ENCODE results near the gene NPAS3.

NPAS3 gene

DNA sequence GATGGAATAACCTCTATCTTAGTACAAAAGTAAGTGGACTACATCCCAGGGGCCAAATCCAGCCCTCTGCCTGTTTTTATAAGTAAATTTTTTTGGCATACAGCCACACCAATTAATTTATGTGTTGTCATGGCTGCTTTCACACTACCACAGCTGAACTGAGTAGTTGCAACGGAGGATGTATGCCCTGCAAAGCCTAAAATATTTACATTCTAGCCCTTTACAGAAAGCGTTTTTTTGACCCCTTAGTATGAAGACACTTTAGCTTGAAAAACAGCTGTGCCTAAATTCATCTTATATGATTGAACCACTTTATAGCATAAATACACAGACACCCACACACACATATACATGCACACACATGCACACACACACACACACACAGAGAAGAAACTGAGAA lies 510.6 kb downstream of the NPAS3 start:
- no peak for DNase-seq (ENCODE audit: low read depth)

DNA sequence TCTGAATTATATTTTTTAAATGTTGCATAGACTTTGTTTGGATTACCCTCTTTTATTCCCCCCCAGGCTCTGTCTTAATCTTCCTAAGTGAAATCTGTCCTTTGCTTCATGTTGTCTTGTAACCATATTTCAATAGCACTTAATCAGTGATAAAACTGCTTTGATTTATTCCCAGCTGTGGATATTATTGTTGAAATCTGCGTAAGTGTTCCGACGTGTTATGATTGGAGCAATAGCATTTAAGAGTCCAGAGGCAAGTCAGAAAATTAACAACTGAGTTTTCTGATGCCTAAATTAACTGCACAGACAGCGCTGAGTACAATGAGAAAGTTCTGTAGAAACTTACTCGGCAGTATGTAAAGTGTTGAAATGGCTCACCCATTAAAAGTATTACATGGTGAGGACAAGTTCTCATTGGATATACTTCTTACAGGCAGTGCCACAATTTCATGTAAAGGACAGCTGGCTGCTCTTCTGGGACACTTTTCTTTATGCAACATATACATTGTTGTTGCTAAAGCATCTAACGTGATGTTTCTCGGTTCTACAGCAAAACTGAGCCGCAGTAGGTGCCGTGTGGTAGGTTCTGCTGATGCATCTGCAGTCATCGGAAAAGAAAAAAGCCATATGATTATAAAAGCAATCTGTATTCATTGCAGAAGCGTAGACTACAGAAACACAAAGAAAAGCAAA lies 511.2 kb downstream of the NPAS3 start:
- DNase-seq (ENCODE audit: low read depth) = no peak

DNA sequence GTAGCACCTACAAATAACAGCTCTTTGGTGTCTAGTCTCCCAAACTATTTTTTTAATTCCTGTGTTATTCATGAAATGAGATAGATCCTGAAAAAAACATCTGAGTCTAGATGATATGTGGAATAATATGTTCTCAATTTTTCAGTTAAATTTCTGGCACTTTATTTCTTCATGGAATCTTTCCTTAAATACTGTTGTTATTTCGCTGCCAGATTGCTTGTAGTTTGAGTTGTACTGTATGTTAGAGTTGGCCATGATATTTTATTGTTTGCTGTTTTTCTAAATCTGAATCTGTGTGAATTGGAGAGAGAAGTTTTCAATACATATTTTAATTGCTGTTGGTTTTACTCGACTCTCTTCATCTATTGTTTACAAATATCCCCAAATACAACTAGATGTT lies 511.7 kb downstream of the NPAS3 start:
- no peak for DNase-seq (ENCODE audit: low read depth)

DNA sequence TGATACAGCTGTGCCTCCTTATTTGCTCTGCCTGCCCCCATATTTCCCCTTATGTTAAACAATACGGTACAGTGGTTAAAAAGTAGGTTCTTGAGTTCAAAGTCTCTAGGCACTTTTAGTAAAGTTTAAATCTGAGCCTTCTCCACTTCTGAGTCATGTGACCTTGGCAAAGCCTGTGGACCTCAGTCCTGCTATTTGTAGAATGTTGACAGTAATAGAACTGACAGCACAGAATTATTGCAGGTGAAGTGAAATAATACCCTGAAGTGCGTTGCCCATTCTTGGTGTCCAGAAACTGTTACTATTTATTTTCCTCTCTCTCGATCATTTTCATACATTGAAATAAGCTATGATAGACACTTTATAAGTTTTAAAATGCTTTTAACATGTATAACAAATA lies 512.5 kb downstream of the NPAS3 start:
- DNase-seq (ENCODE audit: low read depth) = no peak

DNA sequence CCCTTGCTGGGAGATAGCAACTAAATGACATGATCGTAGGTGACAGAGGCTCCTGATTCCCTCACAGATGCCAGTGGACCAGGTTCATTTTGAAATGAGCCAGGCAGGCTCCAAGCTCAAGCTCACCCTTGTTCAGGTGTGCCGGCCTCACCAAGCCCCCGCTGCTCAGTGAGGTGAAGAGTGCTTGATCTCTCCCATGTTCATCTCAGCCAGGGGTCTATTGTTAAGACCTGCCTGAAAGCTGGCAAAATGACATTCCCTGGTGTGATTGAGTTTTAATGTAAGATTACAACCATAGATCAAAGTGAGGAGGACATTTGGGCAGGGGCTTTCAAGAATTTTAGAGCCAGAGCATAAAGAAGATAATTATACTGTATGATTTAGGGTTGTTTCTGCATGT lies 514.3 kb downstream of the NPAS3 start:
- DNase-seq (ENCODE audit: low read depth) = no peak

DNA sequence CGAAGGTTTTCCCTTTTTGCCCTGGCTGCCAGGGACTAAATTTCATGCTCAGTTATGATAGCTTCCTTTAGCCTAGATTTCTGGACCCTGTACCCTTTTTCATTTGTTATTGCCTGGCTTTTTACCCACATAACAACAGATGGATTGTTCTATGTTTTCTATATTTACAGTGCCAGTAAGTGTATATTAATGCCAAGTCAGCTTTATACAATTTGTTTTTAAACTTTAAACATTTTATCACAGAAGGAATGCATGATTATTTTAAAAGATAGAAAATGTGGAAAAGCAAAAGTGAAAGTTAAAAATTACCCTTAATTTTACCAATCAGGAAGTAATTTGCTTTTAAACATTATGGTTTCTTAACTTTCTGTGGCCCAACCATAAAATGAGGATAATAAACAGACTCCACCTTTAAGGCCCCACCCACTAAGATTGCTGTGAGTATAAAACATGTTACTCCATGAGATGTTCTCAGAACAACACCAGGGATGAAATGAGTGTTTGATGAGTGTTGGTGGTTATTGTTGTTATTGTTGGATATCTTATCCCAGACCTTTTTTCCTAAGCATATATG lies 515.4 kb downstream of the NPAS3 start:
- DNase-seq (ENCODE audit: low read depth) = no peak

DNA sequence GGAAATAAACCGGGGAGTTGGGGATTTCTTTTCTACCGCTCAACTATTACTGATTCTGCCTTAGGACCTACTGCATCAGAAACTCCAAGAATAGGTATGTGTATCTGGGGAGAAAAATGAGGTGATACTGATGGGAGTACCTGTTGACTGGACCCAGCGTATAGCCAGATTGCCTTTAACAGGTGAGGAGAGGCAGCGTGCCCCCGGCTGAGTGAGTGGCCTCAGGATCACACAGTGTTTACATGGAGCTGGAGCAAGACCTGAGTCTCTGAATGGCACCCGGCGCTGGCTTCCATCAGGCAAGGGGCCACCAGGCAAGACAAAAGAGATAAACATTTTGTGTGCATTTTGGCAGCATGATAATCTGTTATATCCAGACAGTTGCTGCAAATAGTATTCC lies 516.0 kb downstream of the NPAS3 start:
- DNase-seq (ENCODE audit: low read depth) = no peak

GRCh38 chr14:33455654-33456345 lies 517.1 kb downstream of the NPAS3 start:
- no peak for DNase-seq (ENCODE audit: low read depth)

DNA sequence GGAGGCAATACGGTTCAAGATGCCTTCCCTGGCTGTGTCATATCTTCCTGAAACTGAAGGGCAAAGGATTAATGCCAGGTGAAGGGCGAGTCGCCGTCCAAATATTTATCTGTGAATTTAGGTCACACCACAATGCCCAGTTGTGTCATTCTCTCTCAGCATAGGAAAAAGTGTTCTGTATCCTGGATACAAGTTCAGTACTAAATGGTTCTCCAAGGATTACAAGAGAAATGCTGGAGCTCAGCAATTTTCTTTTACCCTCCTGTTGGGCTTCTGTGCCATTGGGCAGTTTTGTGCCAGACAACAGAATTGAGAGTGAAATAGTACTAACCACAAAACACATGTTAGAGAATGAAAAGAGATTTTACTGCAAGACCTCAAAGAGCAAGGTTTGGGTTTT lies 518.3 kb downstream of the NPAS3 start:
- no peak for DNase-seq (ENCODE audit: low read depth)

DNA sequence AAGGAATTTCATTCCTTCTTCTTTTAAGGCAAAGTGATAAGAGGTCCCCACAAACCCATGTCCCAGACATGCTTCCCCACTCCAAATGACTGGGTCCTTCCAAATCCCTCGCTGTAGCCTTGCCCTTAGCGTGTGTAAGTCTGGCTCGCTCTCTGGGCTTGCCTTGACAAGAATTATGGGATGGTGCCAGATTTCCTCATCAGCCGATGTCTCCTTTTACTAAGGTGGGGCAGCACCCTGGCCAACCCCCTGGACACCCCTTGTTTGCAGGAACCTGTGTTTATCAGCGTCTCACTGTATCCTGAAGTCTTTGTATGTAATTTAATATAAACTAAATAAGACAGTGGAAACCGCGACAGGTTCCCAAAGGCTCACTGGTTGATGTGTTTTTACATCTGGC lies 518.9 kb downstream of the NPAS3 start:
- no peak for DNase-seq (ENCODE audit: low read depth)

DNA sequence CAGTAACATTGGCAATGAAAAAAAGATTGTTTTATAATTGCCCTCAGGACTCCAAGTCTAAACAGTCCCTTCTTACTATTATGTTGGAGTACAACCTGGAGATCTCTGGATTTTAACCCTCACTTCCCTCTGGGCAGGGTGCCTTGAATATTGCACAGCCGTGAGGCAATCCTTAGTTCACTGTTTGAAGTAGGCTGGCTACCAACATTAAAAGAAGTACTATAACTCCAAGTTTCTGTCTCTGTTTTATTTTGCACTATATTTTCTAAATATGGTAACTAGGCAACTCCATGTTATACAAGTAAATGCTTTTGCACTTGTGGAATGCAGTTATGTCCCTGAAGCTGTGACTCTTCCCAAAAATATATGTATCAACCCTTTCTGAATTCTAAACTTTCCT lies 521.5 kb downstream of the NPAS3 start:
- DNase-seq (ENCODE audit: low read depth) = no peak

DNA sequence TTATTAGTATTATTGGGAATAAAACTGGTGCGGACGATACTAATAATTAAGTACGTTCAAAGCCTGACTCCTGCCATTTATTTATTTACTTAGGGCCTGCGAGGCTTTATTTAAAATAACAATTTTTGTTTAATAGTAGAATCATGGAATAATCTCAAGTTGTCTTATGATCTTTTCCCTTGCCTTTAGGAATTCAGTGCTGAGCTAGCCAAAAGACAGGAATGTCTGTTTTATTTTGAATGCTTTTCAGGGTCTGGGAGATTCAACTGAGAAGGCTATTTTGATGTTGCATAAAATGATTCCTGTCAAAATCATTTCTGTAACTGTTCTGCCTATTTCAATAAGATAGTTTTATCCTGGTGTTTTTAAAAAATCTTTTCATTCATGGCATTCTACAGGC lies 522.4 kb downstream of the NPAS3 start:
- no peak for DNase-seq (ENCODE audit: low read depth)

- DNase-seq (ENCODE audit: low read depth) = no peak
Measured at GRCh38 chr14:33463731-33464130, 525.1 kb downstream of the NPAS3 start.

GRCh38 chr14:33464254-33464962 lies 525.7 kb downstream of the NPAS3 start:
- no peak for DNase-seq (ENCODE audit: low read depth)

DNA sequence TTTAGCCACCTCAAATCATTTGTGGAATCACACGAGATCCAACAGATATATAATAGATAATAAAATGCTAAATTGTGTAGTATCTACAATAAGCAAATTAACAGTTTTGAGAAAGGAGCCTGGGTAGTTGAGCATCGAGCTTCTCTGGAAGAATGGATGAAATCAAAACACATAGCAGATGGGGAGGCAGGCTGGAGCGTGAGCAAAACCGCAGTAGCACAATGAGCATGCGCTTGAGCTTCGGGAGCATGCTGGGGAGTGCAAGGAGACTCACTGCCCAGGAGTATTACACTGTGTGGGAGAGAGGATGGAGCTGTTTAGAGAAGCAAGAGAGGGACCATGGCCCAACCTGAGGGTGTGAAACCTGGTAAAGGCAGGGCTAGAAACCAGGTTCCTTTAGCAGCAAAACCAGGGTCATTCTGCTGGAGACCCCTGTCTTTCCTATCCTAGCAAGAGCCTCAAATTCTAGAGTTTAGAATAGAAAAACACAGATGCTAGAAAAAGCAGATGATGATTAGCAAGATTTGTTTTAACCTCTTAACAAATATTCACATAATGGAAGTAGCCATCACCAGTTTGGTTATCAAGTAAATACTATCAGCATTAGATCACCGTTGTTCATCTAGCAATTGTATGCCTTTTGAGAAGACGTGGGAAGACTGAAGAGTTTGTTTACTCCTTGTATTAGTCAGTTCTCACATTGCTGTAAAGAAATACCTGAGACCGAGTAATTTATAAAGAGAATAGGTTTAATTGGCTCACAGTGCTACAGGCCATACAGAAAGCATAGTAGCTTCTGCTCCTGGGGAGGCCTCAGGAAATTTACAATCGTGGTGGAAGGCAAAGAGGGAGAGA lies 527.4 kb downstream of the NPAS3 start:
- DNase-seq (ENCODE audit: low read depth) = no peak

GRCh38 chr14:33467971-33468370 lies 529.3 kb downstream of the NPAS3 start:
- DNase-seq (ENCODE audit: low read depth) = no peak

DNA sequence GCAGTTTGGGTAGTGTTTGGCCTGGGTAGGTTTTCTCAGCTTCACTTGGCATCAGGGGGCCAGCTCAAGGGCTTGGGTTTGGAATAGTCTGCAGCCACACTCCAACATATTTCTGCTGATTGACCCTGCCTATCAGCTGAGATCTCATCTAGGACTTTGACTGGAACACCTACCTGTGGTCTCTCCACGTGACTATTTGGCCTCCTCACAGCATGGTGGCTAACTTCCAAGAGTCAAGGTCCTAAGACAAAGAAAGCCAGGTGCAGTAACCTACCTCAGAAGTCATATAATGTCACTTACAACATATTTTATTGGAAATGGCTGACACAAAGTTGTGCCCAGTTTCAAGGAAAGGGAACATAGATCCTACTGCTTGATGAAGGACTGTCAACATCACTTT lies 531.2 kb downstream of the NPAS3 start:
- no peak for DNase-seq (ENCODE audit: low read depth)

DNA sequence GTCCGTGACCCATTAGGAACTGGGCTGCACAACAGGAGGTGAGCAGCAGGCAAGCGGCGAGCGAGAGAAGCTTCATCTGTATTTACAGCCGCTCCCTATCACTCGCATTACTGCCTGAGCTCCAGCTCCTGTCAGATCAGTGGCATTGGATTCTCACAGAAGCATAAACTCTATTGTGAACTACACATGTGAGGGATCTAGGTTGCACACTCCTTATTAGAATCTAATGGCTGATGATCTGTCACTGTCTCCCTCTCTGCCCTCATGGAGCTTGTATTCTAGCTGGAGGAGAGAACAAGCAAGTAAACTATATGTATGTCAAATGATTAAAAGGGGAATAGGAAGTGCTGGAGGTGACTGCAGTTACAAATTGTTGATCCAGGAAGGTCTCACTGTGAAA lies 533.1 kb downstream of the NPAS3 start:
- no peak for DNase-seq (ENCODE audit: low read depth)

GRCh38 chr14:33475623-33476022 lies 536.9 kb downstream of the NPAS3 start:
- no peak for DNase-seq (ENCODE audit: low read depth)

DNA sequence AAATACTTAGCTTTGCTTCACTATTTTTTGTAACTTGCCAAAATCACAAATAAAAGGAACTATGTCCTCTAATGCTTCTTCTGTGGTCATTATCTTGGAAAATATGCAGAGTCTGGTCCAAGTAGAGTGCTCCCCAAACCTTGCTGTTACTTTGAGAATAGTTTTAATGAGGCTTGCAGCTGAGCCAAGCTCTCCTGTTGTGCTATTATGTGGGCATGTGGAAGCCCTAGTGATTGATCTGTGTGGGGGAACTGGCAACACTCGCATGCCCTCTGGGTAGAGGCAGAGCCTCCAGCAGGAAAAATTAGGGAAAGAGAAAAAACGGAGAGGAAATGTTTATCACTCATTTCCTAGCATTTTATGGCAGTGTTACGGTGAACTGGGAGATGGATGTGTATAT lies 539.1 kb downstream of the NPAS3 start:
- DNase-seq (ENCODE audit: low read depth) = no peak

DNA sequence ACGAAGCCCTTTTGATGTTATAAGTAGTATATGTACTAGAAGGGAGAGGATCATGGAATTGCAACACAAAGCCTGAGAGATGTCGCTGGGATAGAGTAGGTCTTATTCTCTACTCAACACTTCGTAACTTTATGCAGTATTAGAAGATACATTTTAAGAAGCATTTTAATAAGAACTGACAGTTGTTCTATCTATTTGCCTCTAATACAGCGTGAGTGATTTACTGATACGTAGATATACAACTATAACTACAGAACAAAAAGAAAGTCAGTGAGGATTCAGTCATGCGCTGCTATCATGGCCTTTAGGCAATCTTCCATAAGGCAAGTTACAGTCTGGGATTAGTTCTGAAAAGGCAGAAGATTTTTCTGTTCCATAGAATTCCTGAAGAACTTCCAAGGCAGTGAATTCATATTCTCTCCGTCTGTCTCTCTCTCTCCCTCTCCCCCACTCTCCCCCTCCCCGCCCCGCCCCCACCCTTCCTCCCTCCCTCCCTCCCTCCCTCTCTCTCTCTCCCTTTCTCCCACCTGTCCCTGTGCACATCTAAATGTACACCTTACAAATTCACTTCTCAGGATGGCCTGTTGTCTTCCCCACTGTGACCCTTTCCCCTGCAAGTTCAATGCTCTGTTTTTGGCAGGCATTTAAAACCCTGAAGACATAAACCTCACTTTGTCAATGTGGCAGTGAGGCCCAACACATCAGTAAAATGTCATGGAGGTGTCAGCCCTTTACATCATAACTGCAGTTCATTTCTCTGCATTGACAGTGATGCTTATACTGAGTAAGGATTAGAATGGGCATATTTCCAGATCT lies 541.6 kb downstream of the NPAS3 start:
- no peak for DNase-seq (ENCODE audit: low read depth)
